Measurements from ENCODE around the gene SLC27A1.
A peak's percentile ranks its signal among the peaks of the same experiment; 100 is the strongest.
"Not testable (repeated sequence)": the region's sequence is repeated elsewhere in the genome, so short reads cannot be mapped to it uniquely, and the experiment has no call there.

The SLC27A1 gene

GRCh38 chr19:17457616-17458015, 12.7 kb upstream of the SLC27A1 start:
- DNase-seq, result no peak

DNA sequence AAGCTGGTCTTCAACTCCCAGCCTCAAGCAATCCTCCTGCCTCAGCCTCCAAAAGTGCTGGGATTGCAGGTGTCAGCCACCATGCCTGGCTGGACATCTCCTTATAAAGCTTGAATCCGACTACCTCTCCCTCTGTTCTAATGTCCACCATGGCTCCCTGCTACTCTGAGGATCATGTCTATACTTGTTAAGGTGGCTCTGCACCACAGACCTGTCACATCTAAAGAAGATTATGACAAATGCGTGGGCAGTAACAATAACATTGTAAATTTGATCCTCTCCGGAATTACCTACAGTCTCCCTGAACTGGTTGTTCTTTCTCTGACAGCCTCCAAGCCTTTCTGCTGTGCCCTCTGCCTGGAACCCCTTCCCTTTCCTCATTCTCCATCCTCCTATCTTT, 11.4 kb upstream of the SLC27A1 start:
- no peak for DNase-seq

GRCh38 chr19:17460372-17461230, 9.7 kb upstream of the SLC27A1 start, which contains the start of gene NXNL1:
Gene NXNL1, minus strand, starts transcription at chr19:17460926. Its CDS starts 57 bp downstream, at chr19:17460869.
- DNase-seq, result no peak

GRCh38 chr19:17466487-17466850, 3.9 kb upstream of the SLC27A1 start:
- no peak for DNase-seq

DNA sequence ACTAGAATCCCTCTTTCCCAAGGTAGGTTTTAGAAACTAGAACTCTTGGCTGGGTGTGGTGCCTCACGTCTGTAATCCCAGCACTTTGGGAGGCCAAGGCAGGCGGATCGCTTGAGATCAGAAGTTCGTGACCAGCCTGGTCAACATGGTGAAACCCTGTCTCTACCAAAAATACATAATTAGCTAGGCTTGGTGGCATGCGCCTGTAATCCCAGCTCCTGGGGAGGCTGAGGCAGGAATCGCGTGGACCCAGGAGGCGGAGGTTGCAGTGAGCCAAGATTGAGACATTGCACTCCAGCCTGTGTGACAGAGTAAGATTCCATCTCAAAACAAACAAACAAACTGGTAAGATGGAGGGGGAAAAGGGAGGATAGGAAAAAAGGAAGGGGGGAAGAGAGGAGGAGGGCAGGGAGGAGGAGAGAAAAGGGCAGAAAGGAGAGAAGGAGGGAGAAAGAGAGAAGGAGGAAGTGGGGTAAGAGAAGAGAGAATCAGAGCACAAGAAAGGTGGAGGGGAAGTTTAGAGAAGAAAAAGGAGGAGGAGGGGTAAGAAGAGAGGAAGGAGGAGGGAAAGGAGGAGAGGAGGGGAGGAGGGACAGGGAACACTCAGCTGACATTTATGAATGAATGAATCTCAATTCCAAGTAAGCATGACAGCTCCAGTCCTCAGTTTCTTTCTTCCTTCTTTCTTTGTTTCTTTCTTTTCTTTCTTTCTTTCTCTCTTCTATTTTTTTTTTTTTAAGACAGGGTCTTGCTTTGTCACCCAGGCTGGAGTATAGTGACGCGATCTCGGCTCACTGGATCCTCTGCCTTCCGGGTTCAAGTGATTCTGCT, 2.6 kb upstream of the SLC27A1 start:
- no peak for DNase-seq

DNA sequence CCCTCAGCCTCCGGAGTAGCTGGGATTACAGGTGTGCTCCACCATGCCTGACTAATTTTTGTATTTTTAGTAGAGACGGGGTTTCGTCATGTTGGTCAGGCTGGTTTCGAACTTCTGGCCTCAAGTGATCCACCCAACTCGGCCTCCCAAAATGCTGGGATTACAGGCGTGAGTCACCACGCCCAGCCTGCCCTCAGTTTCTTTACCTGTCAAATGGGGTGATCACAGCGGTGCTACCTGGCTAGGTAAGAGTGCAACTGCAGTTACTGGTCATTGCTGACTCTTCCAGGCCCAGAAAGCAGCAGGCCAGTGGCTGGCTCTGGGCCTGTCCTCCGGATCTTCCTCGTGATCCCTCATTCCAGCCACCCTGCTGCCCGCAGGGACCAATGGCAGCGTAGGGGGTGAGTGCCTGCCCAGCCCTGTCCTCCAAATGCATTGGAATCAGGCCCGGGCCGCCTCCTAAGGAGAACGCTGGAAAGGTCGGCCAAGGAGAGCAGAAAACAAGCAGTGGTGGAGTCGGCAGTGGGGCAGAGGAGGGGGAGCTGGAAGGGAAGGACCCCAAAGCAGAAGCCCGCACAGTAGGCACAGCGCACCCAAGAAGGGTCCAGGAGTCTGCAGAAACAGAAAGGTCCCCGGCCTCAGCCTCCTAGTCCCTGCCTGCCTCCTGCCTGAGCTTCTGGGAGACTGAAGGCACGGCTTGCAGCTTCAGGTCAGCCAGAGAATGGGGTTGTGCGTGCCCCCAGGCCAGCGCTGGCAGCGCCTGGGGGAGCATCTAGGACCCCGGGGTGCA, 1.8 kb upstream of the SLC27A1 start:
- no peak for DNase-seq

DNA sequence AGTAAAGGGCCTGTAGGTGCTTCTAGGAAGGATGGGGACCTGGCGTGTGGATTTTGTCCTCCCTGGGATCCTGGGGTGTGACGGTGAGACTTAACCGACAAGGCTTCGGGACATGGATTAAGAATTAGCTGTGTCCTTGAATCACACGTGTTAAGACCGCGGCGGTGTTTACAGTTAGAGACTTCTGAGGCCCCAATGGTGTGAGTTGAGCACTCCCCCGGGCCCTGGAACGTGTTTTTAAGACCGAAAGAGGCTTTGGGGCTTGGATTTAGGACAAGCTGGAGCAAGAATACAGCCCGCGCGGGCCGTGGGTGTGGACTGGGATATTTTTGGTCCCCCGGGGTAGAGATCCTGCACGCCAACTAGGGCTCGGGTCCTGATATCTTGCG, 1.2 kb upstream of the SLC27A1 start:
- no peak for DNase-seq

- peak; percentile 48 for DNase-seq
Measured at GRCh38 chr19:17469481-17470067, 750 bp upstream of the SLC27A1 start.

DNA sequence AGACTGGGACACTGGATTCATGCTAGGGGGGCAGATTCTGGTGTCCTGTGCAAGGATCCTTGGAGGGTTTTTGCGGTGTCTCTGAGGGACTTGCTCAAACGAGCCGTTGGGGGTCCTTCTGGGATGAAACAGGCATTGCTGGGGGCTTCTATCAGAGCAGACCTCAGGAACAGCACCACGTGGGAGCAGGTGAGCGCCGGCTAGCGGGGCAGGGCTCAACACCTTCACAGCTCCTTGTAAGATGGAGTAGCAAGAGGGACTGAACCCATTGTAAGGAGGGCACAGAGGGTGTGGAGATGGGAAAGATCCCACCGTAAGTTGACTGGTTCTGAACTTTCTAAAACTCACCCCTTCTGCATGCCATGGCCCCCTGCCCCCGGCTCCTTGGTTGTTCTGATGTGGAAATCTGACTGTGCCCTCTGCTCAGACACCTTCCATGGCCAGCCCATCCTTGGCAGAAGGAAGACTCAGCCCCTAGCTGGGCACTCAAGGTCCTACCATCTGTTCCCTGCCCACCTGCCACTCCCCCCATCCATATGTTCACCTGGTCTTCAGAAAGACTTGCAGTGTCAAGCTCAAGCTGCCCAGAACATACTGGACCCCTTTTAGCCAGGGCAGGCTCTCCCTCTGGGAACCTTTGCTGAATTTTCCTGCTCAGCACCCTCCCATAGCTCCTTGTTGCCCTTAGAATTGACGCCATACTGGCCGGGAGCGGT, 1.2 kb downstream of the SLC27A1 start:
- DNase-seq, result no peak

- DNase-seq, result no peak
Measured at GRCh38 chr19:17473041-17473440, 2.7 kb downstream of the SLC27A1 start.

GRCh38 chr19:17475011-17475540, 4.8 kb downstream of the SLC27A1 start:
- not testable (repeated sequence) for DNase-seq

DNA sequence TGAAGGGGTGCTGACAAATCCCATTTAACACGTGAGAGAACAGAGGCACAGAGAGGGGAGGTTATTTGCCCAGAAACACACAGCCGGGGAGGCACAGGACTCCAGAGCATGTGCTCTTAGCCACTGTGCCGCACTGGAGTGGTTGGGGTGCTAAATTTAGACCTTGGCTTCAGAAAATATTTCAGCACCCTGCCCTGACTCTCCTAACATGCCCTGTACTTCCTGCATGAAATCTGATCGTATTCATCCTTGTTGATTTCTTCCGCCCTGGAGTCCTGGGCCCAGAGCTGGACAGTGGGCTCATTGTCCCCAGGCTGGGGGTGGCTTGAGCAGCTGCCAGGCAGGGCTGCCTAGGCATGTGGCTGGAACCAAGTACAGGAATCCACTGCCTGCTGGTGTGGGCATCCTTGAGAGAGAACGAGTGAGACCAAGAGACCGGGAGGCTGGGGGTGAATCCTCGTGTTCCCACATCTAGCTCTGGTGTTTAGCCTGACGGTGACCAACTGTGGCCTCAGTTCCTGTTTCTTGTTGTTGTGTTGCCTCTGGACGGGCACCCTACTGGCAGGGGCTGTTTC, 5.3 kb downstream of the SLC27A1 start:
- no peak for DNase-seq

- DNase-seq, result no peak
Measured at GRCh38 chr19:17479325-17479791, 9.0 kb downstream of the SLC27A1 start.

DNA sequence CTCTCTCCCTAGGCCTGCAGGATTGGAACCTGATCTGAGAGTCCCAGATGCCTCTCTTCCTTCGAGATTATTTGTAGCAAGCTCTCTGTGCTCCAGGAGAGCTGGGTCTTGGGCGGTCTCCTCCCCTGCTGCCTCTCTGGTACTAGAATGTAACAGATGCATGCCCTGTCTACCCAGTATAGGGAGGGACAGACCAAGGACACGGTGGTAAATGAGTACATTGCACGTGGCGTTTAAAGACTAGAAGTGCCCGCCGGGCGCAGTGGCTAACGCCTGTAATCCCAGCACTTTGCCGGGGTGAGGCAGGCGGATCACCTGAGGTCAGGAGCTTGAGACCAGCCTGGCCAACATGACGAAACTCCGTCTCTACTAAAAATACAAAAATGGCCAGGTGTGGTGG, 11.7 kb downstream of the SLC27A1 start:
- DNase-seq, result no peak

DNA sequence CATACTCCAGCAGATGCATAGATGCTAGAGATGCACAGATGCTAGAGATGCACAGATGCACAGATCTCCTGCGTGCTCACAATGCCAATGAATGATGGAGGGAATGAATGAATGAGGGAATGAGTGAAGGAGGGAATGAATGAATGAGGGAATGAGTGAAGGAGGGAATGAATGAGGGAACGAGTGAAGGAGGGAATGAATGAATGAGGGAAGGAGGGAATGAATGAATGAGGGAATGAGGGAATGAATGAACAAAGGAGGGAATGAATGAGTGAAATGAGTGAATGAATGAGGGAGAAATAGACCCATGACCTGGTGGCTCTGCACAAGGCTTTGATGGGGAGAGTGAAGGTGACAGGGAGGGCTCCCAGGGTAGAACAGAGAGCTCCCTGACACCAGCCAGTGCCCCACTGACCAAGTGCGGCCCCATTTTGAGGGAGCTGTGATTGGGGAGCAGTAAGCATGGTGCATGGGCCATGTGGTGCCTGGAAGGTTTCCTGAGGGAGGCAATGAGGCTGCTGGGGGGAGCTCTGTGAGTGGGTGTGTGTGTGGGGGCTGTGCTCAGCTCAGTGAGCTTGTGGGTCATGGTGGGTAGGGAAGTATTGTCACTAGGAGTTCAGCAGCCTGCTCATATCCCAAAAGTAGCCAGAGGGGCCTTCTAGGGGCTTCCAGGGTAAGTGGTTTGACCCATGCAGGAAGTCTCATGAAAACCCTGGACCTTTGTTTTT, 12.7 kb downstream of the SLC27A1 start:
- no peak for DNase-seq

GRCh38 chr19:17483605-17484002, 13.3 kb downstream of the SLC27A1 start:
- no peak for DNase-seq

- DNase-seq, result no peak
Measured at GRCh38 chr19:17484520-17485185, 14.3 kb downstream of the SLC27A1 start.

GRCh38 chr19:17486545-17487240, 16.4 kb downstream of the SLC27A1 start:
- no peak for DNase-seq

Data from NCI-H2081 treated with DMSO at 0.1 percent for 48 hours (cell line).